HCT116 (cell line): Measurements from ENCODE around the gene FAM221A. TPM values are rescaled to one million over a fixed set of nuclear protein-coding genes. Genes with fewer than 3 reads are reported as not detected.

Experiments
- ATAC-seq: fragments of 200-7000 bp; cut with Tn5 transposase; 2 replicates; pipeline ENCODE4 v1.9.1; 2020; ENCODE audit warnings: mild to moderate bottlenecking, moderate library complexity
- BruUV-seq: library from RNA; stranded (reverse); fragments of 400-500 nt; replicated peaks from 2 replicates; lab custom pipeline; 2021; lab: Mats Ljungman, UMichigan
- CTCF ChIA-PET: fragments of 300-600 bp; sonication (Branson Sonifier 250); formaldehyde crosslinking; loops from one replicate; lab custom pipeline; 2021; ENCODE audit warnings: antibody characterized with exemption; lab: Charles Lee
- POLR2A ChIA-PET: fragments of 300-600, 350-600 bp; sonication (Branson Sonifier 250); formaldehyde crosslinking; loops from one replicate; lab custom pipeline; 2021; ENCODE audit warnings: antibody characterized with exemption; lab: Charles Lee
- RAD21 ChIA-PET, 2 experiments: fragments of 300-600 bp; sonication (Branson Sonifier 250); formaldehyde crosslinking; loops; one replicate each; lab custom pipeline; 2023; ENCODE audit warnings: low total read pairs in 2 of 2; ENCODE audit not compliant: uncharacterized antibody in 2 of 2, unreplicated experiment in 2 of 2, low non-redundant PET in 1 of 2; lab: Charles Lee
- DNase-seq: peaks from one replicate; pipeline ENCODE4 v3.0.0-alpha.2; 2010; ENCODE audit warnings: low read depth, low spot score
- H2AFZ ChIP-seq: fragments of 200-600 bp; shearing (Covaris generic), sonication (generic); 2 replicates; pipeline ENCODE4 v1.6.1; 2017; ENCODE audit warnings: low read depth, mixed run types, mixed read lengths, antibody characterized with exemption, low read length; ENCODE audit not compliant: poor library complexity, severe bottlenecking
- H3K27ac ChIP-seq: 2 replicates; pipeline ENCODE4 v1.5.1; 2012; ENCODE audit warnings: low read depth, low read length
- H3K27me3 ChIP-seq: fragments of 200-600 bp; sonication (generic); 2 replicates; pipeline ENCODE4 v1.6.1; 2016; ENCODE audit warnings: mixed run types, low read length, mixed read lengths; ENCODE audit not compliant: insufficient read depth
- H3K36me3 ChIP-seq, 2 experiments: fragments of 200-500 bp in 1 of 2; fragments of 200-600 bp in 1 of 2; sonication (Bioruptor generic) in 1 of 2; sonication (generic) in 1 of 2; 2 replicates each; pipeline versions ENCODE4 v1.5.1 to v1.6.1; 2014 to 2016; ENCODE audit warnings: low read length in 2 of 2, inconsistent platforms in 1 of 2, mixed read lengths in 1 of 2, mixed run types in 1 of 2; ENCODE audit not compliant: insufficient read depth in 2 of 2, control insufficient read depth in 1 of 2
- H3K4me1 ChIP-seq, 2 experiments: fragments of 200-600 bp in 1 of 2; sonication (generic) in 1 of 2; 2 replicates each; pipeline versions ENCODE4 v1.5.1 to v1.6.1; 2012 to 2017; ENCODE audit warnings: low read length in 2 of 2, inconsistent platforms in 1 of 2, mild to moderate bottlenecking in 1 of 2, mixed read lengths in 1 of 2, mixed run types in 1 of 2, moderate library complexity in 1 of 2; ENCODE audit not compliant: insufficient read depth in 2 of 2, control insufficient read depth in 1 of 2
- H3K4me2 ChIP-seq: fragments of 200-600 bp; sonication (generic); 2 replicates; pipeline ENCODE4 v1.6.1; 2017; ENCODE audit warnings: mixed run types, low read length, mixed read lengths
- H3K4me3 ChIP-seq, 2 experiments: fragments of 200-600 bp in 1 of 2; sonication (generic) in 1 of 2; replicated peaks in 1 of 2; 2 replicates each; pipeline ENCODE4 v1.5.1; 2011 to 2016; ENCODE audit warnings: low read length in 2 of 2, control low read depth in 1 of 2, low read depth in 1 of 2, mild to moderate bottlenecking in 1 of 2, mixed read lengths in 1 of 2, mixed run types in 1 of 2
- H3K79me2 ChIP-seq: fragments of 200-600 bp; sonication (generic); 2 replicates; pipeline ENCODE4 v1.6.1; 2017; ENCODE audit warnings: mild to moderate bottlenecking, mixed run types, low read length, moderate library complexity, mixed read lengths; ENCODE audit not compliant: insufficient read depth
- H3K9ac ChIP-seq: fragments of 200-600 bp; sonication (generic); 2 replicates; pipeline ENCODE4 v1.6.1; 2016; ENCODE audit warnings: low read length, mixed read lengths
- H3K9me2 ChIP-seq: fragments of 200-600 bp; sonication (generic), shearing (Covaris generic); 2 replicates; pipeline ENCODE4 v1.6.1; 2017; ENCODE audit warnings: mixed run types, mild to moderate bottlenecking, moderate library complexity; ENCODE audit not compliant: insufficient read depth
- H3K9me3 ChIP-seq, 2 experiments: fragments of 200-500 bp in 1 of 2; fragments of 200-600 bp in 1 of 2; sonication (Bioruptor generic) in 1 of 2; sonication (generic) in 1 of 2; 2 replicates each; pipeline ENCODE4 v1.6.1; 2014 to 2017; ENCODE audit warnings: low read length in 2 of 2, mixed read lengths in 2 of 2, inconsistent platforms in 1 of 2, low read depth in 1 of 2, mild to moderate bottlenecking in 1 of 2, mixed run types in 1 of 2, moderate library complexity in 1 of 2; ENCODE audit not compliant: control insufficient read depth in 1 of 2, insufficient read depth in 1 of 2
- H4K20me1 ChIP-seq: fragments of 200-600 bp; sonication (generic), shearing (Covaris generic); 2 replicates; pipeline ENCODE4 v1.6.1; 2017; ENCODE audit warnings: mixed run types, mild to moderate bottlenecking, moderate library complexity; ENCODE audit not compliant: insufficient read depth
- EGR1 ChIP-seq: IDR thresholded peaks from 2 replicates; pipeline ENCODE4 v1.6.1; 2012; ENCODE audit warnings: low read depth
- ELF1 ChIP-seq: IDR thresholded peaks from 2 replicates; pipeline ENCODE4 v1.6.1; 2012; ENCODE audit warnings: low read depth, borderline replicate concordance
- EZH2 ChIP-seq: fragments of 200-600 bp; sonication (generic); IDR thresholded peaks from 2 replicates; pipeline ENCODE4 v1.6.1; 2017; ENCODE audit warnings: antibody characterized with exemption, mixed run types
- EZH2phosphoT487 ChIP-seq: fragments of 200-600 bp; IDR thresholded peaks from 2 replicates; pipeline ENCODE4 v1.6.1; 2018; ENCODE audit warnings: antibody characterized with exemption, borderline replicate concordance
- FOSL1 ChIP-seq: IDR thresholded peaks from 2 replicates; pipeline ENCODE4 v1.6.1; 2012; ENCODE audit warnings: low read depth
- POLR2A ChIP-seq: IDR thresholded peaks from 2 replicates; pipeline ENCODE4 v1.7.0; 2011; ENCODE audit warnings: borderline replicate concordance; ENCODE audit not compliant: insufficient read depth, insufficient read length; ENCODE audit errors: extremely low read depth
- POLR2AphosphoS5 ChIP-seq: IDR thresholded peaks from 2 replicates; pipeline ENCODE4 v1.6.1; 2011; ENCODE audit warnings: mild to moderate bottlenecking, low read depth, low read length, moderate library complexity
- RAD21 ChIP-seq: IDR thresholded peaks from 2 replicates; pipeline ENCODE4 v1.6.1; 2012; ENCODE audit warnings: low read depth, mild to moderate bottlenecking
- SP1 ChIP-seq: IDR thresholded peaks from 2 replicates; pipeline ENCODE4 v1.6.1; 2012; ENCODE audit warnings: low read depth
- SRF ChIP-seq: IDR thresholded peaks from 2 replicates; pipeline ENCODE4 v1.6.1; 2012; ENCODE audit warnings: low read depth
- TCF7L2 ChIP-seq: IDR thresholded peaks from 2 replicates; pipeline ENCODE4 v1.7.0; 2011; ENCODE audit warnings: borderline replicate concordance, inconsistent platforms; ENCODE audit not compliant: insufficient read depth, insufficient read length; ENCODE audit errors: extremely low read depth
- YY1 ChIP-seq: IDR thresholded peaks from 2 replicates; pipeline ENCODE4 v1.6.1; 2011; ENCODE audit warnings: low read length, low read depth, moderate library complexity, mild to moderate bottlenecking; ENCODE audit not compliant: insufficient replicate concordance; ENCODE audit errors: extremely low read depth
- ZFX ChIP-seq: fragments of 450-650 bp; IDR thresholded peaks from 2 replicates; pipeline ENCODE4 v1.6.1; 2017
- ZNF274 ChIP-seq: fragments of 200-500 bp; sonication (Bioruptor generic); IDR thresholded peaks from 2 replicates; pipeline ENCODE4 v1.6.1; 2014; ENCODE audit warnings: mild to moderate bottlenecking, low read depth, low read length, inconsistent platforms
- intact Hi-C: fragments of 100-400 bp; cut with micrococcal nuclease; formaldehyde crosslinking; loops from 2 replicates; pipeline ENCODE4 v1.10.0; 2022
- total RNA-seq: library from RNA; stranded (reverse); gene quantifications from one replicate; pipeline ENCODE4 v1.2.1, GENCODE V29; 2021; ENCODE audit not compliant: unreplicated experiment
- TF ChIP-seq, protein P1 (sequence below): IDR thresholded peaks from 2 replicates; pipeline ENCODE4 v1.6.1; 2011; ENCODE audit warnings: mild to moderate bottlenecking, low read length, moderate library complexity; ENCODE audit not compliant: insufficient replicate concordance; ENCODE audit errors: extremely low read depth
- TF ChIP-seq, protein P2 (sequence below): IDR thresholded peaks from 2 replicates; pipeline ENCODE4 v1.6.1; 2012
- TF ChIP-seq, protein P3 (sequence below): IDR thresholded peaks from 2 replicates; pipeline ENCODE4 v1.6.1; 2012
- TF ChIP-seq, protein P4 (sequence below): IDR thresholded peaks from 2 replicates; pipeline ENCODE4 v1.6.1; 2012; ENCODE audit warnings: low read depth

FAM221A gene
- total RNA-seq, 1 experiment from 2014 or later = 2.2 TPM

DNA sequence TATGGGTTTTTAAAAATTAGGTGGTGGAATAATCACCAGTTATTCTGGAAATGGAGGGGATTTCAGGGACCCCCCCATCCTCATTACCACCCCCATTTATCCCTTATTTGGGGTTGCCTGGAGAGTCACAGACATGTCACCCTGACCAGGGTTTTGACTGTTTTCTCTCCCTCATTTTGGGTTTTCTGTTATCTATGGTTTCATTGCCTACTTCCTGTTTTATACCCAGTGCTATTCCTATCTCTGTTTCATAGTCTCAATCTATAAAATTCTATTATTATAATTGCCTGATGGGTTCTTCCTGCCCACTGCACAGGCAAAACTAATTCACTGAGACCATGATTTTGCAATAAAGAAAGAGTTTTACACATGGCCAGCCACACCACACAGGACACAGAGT, 15.9 kb upstream of the FAM221A start (continued):
- TF ChIP-seq, protein P1, sequence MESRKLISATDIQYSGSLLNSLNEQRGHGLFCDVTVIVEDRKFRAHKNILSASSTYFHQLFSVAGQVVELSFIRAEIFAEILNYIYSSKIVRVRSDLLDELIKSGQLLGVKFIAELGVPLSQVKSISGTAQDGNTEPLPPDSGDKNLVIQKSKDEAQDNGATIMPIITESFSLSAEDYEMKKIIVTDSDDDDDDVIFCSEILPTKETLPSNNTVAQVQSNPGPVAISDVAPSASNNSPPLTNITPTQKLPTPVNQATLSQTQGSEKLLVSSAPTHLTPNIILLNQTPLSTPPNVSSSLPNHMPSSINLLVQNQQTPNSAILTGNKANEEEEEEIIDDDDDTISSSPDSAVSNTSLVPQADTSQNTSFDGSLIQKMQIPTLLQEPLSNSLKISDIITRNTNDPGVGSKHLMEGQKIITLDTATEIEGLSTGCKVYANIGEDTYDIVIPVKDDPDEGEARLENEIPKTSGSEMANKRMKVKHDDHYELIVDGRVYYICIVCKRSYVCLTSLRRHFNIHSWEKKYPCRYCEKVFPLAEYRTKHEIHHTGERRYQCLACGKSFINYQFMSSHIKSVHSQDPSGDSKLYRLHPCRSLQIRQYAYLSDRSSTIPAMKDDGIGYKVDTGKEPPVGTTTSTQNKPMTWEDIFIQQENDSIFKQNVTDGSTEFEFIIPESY = no peak
- no peak for TF ChIP-seq TCF7L2
- no peak for TF ChIP-seq SRF
- no peak for TF ChIP-seq RAD21
- no peak for TF ChIP-seq EZH2

DNA sequence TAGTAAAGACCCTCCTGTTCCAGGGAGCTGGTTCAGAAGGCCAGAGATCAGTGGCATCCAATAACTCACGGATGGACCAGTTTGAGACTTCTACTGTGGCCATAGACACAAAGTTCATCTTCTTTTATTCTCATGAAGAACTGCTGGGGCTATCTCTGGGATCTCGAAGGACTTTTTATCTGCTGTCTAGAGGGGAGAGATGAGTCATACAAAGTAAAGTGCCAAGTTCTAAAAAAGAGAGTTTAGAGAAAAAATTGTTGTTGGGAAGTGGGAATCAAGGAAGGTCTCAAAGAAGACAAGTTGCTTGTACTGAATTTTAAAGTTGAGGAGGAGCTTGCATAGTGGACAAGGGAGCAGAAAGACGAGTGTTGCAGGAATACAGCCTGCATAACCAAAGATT, 8.0 kb upstream of the FAM221A start:
- Histone ChIP-seq H3K9me3 (0 out of 4 replicates have a peak, but pooled peaks cover 0 to 4% of the 10 kb centered on the region in 2 experiments), H4K20me1 (no peaks in the 10 kb centered on the region), H3K79me2 (no peaks in the 10 kb centered on the region), H3K27me3 (no peaks in the 10 kb centered on the region), H3K9ac (no peak overlapping the region), H3K4me1 (no peaks in the 10 kb centered on the region), H3K4me3 (no peak overlapping the region), H3K36me3 (no peaks in the 10 kb centered on the region), H3K4me2 (no peak overlapping the region), H3K9me2 (no peaks in the 10 kb centered on the region), H3K27ac (no peak overlapping the region), H2AFZ (no peak overlapping the region)
- ChIA-PET POLR2A (no interaction called here), CTCF (no interaction called here), RAD21 (no interaction called here)
- ATAC-seq (no peak), DNase-seq (no peak)
- no TSS peak for BruUV-seq
- intact Hi-C loops = no loop called here
- TF ChIP-seq FOSL1 (no peak), POLR2A (no peak), EZH2 (no peak), EGR1 (no peak), RAD21 (no peak), ZFX (no peak), YY1 (no peak), SP1 (no peak), EZH2phosphoT487 (no peak), ZNF274 (no peak), TCF7L2 (no peak), ELF1 (no peak), POLR2AphosphoS5 (no peak)
- TF ChIP-seq, protein P2, sequence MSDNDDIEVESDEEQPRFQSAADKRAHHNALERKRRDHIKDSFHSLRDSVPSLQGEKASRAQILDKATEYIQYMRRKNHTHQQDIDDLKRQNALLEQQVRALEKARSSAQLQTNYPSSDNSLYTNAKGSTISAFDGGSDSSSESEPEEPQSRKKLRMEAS = no peak
- TF ChIP-seq, protein P3, sequence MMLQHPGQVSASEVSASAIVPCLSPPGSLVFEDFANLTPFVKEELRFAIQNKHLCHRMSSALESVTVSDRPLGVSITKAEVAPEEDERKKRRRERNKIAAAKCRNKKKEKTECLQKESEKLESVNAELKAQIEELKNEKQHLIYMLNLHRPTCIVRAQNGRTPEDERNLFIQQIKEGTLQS = no peak
- TF ChIP-seq, protein P4, sequence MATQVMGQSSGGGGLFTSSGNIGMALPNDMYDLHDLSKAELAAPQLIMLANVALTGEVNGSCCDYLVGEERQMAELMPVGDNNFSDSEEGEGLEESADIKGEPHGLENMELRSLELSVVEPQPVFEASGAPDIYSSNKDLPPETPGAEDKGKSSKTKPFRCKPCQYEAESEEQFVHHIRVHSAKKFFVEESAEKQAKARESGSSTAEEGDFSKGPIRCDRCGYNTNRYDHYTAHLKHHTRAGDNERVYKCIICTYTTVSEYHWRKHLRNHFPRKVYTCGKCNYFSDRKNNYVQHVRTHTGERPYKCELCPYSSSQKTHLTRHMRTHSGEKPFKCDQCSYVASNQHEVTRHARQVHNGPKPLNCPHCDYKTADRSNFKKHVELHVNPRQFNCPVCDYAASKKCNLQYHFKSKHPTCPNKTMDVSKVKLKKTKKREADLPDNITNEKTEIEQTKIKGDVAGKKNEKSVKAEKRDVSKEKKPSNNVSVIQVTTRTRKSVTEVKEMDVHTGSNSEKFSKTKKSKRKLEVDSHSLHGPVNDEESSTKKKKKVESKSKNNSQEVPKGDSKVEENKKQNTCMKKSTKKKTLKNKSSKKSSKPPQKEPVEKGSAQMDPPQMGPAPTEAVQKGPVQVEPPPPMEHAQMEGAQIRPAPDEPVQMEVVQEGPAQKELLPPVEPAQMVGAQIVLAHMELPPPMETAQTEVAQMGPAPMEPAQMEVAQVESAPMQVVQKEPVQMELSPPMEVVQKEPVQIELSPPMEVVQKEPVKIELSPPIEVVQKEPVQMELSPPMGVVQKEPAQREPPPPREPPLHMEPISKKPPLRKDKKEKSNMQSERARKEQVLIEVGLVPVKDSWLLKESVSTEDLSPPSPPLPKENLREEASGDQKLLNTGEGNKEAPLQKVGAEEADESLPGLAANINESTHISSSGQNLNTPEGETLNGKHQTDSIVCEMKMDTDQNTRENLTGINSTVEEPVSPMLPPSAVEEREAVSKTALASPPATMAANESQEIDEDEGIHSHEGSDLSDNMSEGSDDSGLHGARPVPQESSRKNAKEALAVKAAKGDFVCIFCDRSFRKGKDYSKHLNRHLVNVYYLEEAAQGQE = no peak
